ENCODE results near the gene BIRC7.
A peak's percentile ranks its signal among the peaks of the same experiment; 100 is the strongest.

Gene BIRC7

GRCh38 chr20:63232235-63233060, 3.3 kb upstream of the BIRC7 start:
- no peak for FAIRE-seq

GRCh38 chr20:63233061-63233344, 2.7 kb upstream of the BIRC7 start:
- FAIRE-seq (no peak), DNase-seq (ENCODE audit: insufficient read length) (no peak)
- TF ChIP-seq POLR2A (IDR thresholded peaks at IDR 0.05; ENCODE audit: low read depth, low read length) = no peak
- no peak for TF ChIP-seq POLR2AphosphoS5 (IDR thresholded peaks at IDR 0.05; ENCODE audit: low read depth, low read length)
- no peak for TF ChIP-seq TAF1 (IDR thresholded peaks at IDR 0.05; ENCODE audit: borderline replicate concordance, low read depth, low read length)

More at GRCh38 chr20:63232235-63233060, 3.3 kb upstream of the BIRC7 start:
- DNase-seq (ENCODE audit: insufficient read length) = no peak
- TF ChIP-seq TAF1 (IDR thresholded peaks at IDR 0.05; ENCODE audit: borderline replicate concordance, low read depth, low read length) (no peak), POLR2A (IDR thresholded peaks at IDR 0.05; ENCODE audit: low read depth, low read length) (no peak), POLR2AphosphoS5 (IDR thresholded peaks at IDR 0.05; ENCODE audit: low read depth, low read length) (no peak)

GRCh38 chr20:63233924-63234323, 1.8 kb upstream of the BIRC7 start:
- TF ChIP-seq POLR2AphosphoS5 (IDR thresholded peaks at IDR 0.05; ENCODE audit: low read depth, low read length) = no peak
- no peak for TF ChIP-seq TAF1 (IDR thresholded peaks at IDR 0.05; ENCODE audit: borderline replicate concordance, low read depth, low read length)
- TF ChIP-seq POLR2A (IDR thresholded peaks at IDR 0.05; ENCODE audit: low read depth, low read length) = no peak
- no peak for FAIRE-seq

GRCh38 chr20:63234693-63235398, 859 bp upstream of the BIRC7 start:
- TF ChIP-seq POLR2AphosphoS5 (IDR thresholded peaks at IDR 0.05; ENCODE audit: low read depth, low read length) = no peak
- TF ChIP-seq POLR2A (IDR thresholded peaks at IDR 0.05; ENCODE audit: low read depth, low read length) = no peak
- TF ChIP-seq TAF1 (IDR thresholded peaks at IDR 0.05; ENCODE audit: borderline replicate concordance, low read depth, low read length) = no peak
- FAIRE-seq = peak; percentile 38

More at GRCh38 chr20:63233924-63234323, 1.8 kb upstream of the BIRC7 start:
- DNase-seq (ENCODE audit: insufficient read length) = no peak

GRCh38 chr20:63236116-63236837, 572 bp downstream of the BIRC7 start:
- FAIRE-seq = no peak
- no peak for DNase-seq (ENCODE audit: insufficient read length)
- no peak for TF ChIP-seq POLR2A (IDR thresholded peaks at IDR 0.05; ENCODE audit: low read depth, low read length)
- no peak for TF ChIP-seq TAF1 (IDR thresholded peaks at IDR 0.05; ENCODE audit: borderline replicate concordance, low read depth, low read length)
- TF ChIP-seq POLR2AphosphoS5 (IDR thresholded peaks at IDR 0.05; ENCODE audit: low read depth, low read length) = no peak

More at GRCh38 chr20:63234693-63235398, 859 bp upstream of the BIRC7 start:
- no peak for DNase-seq (ENCODE audit: insufficient read length)

GRCh38 chr20:63238031-63238430, 2.3 kb downstream of the BIRC7 start:
- TF ChIP-seq POLR2AphosphoS5 (IDR thresholded peaks at IDR 0.05; ENCODE audit: low read depth, low read length) = no peak
- DNase-seq (ENCODE audit: insufficient read length) (no peak), FAIRE-seq (no peak)

GRCh38 chr20:63238514-63239125, 2.9 kb downstream of the BIRC7 start:
- FAIRE-seq (no peak), DNase-seq (ENCODE audit: insufficient read length) (no peak)
- no peak for TF ChIP-seq POLR2AphosphoS5 (IDR thresholded peaks at IDR 0.05; ENCODE audit: low read depth, low read length)
- no peak for TF ChIP-seq POLR2A (IDR thresholded peaks at IDR 0.05; ENCODE audit: low read depth, low read length)
- no peak for TF ChIP-seq TAF1 (IDR thresholded peaks at IDR 0.05; ENCODE audit: borderline replicate concordance, low read depth, low read length)

GRCh38 chr20:63239431-63239830, 3.7 kb downstream of the BIRC7 start:
- DNase-seq (ENCODE audit: insufficient read length) = no peak
- TF ChIP-seq POLR2AphosphoS5 (IDR thresholded peaks at IDR 0.05; ENCODE audit: low read depth, low read length) = no peak
- no peak for TF ChIP-seq TAF1 (IDR thresholded peaks at IDR 0.05; ENCODE audit: borderline replicate concordance, low read depth, low read length)
- TF ChIP-seq POLR2A (IDR thresholded peaks at IDR 0.05; ENCODE audit: low read depth, low read length) = no peak
- no peak for FAIRE-seq

- DNase-seq (ENCODE audit: insufficient read length) = no peak
- FAIRE-seq = no peak
- TF ChIP-seq POLR2AphosphoS5 (IDR thresholded peaks at IDR 0.05; ENCODE audit: low read depth, low read length) (no peak), TAF1 (IDR thresholded peaks at IDR 0.05; ENCODE audit: borderline replicate concordance, low read depth, low read length) (no peak), POLR2A (IDR thresholded peaks at IDR 0.05; ENCODE audit: low read depth, low read length) (no peak)
Observed at GRCh38 chr20:63240004-63240403, 4.3 kb downstream of the BIRC7 start.

GRCh38 chr20:63241272-63241671, 5.6 kb downstream of the BIRC7 start:
- DNase-seq (ENCODE audit: insufficient read length) = no peak
- no peak for TF ChIP-seq POLR2A (IDR thresholded peaks at IDR 0.05; ENCODE audit: low read depth, low read length)
- TF ChIP-seq TAF1 (IDR thresholded peaks at IDR 0.05; ENCODE audit: borderline replicate concordance, low read depth, low read length) = no peak
- no peak for TF ChIP-seq POLR2AphosphoS5 (IDR thresholded peaks at IDR 0.05; ENCODE audit: low read depth, low read length)
- no peak for FAIRE-seq

GRCh38 chr20:63242736-63243135, 7.0 kb downstream of the BIRC7 start:
- DNase-seq (ENCODE audit: insufficient read length) (no peak), FAIRE-seq (no peak)
- no peak for TF ChIP-seq TAF1 (IDR thresholded peaks at IDR 0.05; ENCODE audit: borderline replicate concordance, low read depth, low read length)
